Measurements from ENCODE around the gene ECT2L. TPM values are rescaled to one million over a fixed set of nuclear protein-coding genes. Genes with fewer than 3 reads are reported as not detected.
A peak's percentile ranks its signal among the peaks of the same experiment; 100 is the strongest.

ECT2L gene
- total RNA-seq, 1 experiment from 2014 or later: not detected

DNA sequence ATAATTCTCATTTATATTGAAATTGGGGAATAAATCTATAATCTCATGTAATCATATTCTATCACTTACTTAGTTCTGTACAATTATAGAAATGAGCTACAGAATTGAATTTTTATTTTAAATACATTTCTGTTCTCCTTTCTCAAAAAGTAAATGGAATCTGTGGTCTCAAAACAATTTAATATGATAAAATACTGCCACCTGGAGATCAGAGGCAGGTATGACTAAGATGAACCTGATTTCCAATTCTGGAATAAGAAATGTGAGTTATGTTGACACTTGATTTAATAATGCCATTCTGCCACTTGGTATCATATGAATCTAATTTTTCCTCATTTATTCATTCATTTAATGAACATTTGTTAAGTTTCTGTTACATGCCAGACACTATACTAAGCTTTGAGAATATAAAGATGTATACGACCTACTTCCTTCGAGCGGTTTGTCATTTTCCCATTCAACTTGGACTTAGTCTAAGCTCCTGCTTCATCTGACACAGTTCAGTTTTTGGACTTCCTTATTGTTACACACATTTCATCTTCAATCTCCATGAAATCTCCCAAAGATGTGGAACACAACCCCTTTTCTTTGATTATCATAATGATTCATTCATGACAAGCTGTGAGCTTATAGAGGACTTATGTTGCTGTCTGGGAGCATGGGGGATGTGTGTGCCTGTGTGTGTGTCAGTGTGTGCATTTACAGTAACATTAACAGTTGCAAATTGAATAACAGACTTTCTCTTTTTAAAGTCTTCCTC, 29.8 kb upstream of the ECT2L start:
- Histone ChIP-seq H3K4me3 (ENCODE audit: low read depth, low read length, poor library complexity, severe bottlenecking) (no peak overlapping the region), H3K4me1 (ENCODE audit: insufficient read depth, low read length, poor library complexity, severe bottlenecking) (no peaks in the 10 kb centered on the region), H3K36me3 (ENCODE audit: insufficient read depth, low read length, poor library complexity, severe bottlenecking) (no peaks in the 10 kb centered on the region), H3K27me3 (replicated peaks; ENCODE audit: insufficient read depth, low read depth, low read length, poor library complexity) (no peaks in the 10 kb centered on the region), H3K27ac (ENCODE audit: low read depth, low read length, poor library complexity, severe bottlenecking) (no peak overlapping the region), H3K9me3 (ENCODE audit: low read depth, low read length, poor library complexity, severe bottlenecking) (no peaks in the 10 kb centered on the region)
- no peak for TF ChIP-seq EZH2 (IDR thresholded peaks at IDR 0.05; ENCODE audit: borderline replicate concordance, low read depth, low read length, poor library complexity, severe bottlenecking)
- TF ChIP-seq, protein P1, sequence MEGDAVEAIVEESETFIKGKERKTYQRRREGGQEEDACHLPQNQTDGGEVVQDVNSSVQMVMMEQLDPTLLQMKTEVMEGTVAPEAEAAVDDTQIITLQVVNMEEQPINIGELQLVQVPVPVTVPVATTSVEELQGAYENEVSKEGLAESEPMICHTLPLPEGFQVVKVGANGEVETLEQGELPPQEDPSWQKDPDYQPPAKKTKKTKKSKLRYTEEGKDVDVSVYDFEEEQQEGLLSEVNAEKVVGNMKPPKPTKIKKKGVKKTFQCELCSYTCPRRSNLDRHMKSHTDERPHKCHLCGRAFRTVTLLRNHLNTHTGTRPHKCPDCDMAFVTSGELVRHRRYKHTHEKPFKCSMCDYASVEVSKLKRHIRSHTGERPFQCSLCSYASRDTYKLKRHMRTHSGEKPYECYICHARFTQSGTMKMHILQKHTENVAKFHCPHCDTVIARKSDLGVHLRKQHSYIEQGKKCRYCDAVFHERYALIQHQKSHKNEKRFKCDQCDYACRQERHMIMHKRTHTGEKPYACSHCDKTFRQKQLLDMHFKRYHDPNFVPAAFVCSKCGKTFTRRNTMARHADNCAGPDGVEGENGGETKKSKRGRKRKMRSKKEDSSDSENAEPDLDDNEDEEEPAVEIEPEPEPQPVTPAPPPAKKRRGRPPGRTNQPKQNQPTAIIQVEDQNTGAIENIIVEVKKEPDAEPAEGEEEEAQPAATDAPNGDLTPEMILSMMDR (conservative IDR thresholded peaks at IDR 0.05; ENCODE audit: low read depth, low read length): peak; percentile 70
- ChIA-PET POLR2A (ENCODE audit: low non-redundant PET) (no interaction called here), CTCF (interaction anchor here (1.3 to 1.5 kb wide), 2 partner anchors 172 to 650 kb away, joined by 3 to 6 read pairs; no protein-coding TSS in a partner anchor)
- intact Hi-C loops (cut with micrococcal nuclease; ENCODE audit: unreplicated experiment): loop anchor here (1.0 to 10.0 kb wide), 5 partner anchors 74 to 761 kb away; no protein-coding TSS in a partner anchor
- peak; percentile 61 for DNase-seq (ENCODE audit: low spot score)
- BruUV-seq (replicated peaks): no TSS peak

DNA sequence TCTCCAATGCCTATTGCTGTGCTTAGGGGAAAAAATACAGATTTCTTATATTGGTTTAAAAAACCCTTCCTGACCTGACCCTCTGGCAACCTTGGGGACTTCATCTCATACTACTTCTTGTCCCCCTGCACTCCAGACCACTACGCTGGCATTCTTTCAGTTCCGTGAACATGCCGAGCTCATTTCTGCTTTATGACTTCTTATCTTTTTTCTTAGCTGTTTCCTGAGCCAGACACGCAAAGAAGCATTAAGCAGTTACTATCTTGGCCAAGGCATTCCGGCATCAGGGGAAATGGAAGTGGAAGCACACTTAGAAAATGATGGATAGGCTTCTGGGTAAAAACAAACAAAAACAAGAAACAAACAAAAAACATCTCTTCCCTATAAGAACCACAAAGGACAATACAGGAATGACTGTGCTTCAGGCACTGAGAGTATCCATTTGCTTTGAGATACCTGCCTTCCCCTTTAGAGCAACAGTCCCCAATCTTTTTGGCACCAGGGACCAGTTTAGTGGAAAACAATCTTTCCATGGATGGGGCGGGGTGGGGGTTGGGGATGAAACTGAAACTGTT, 26.7 kb upstream of the ECT2L start:
- Histone ChIP-seq H3K27me3 (replicated peaks; ENCODE audit: insufficient read depth, low read depth, low read length, poor library complexity) (no peaks in the 10 kb centered on the region), H3K27ac (ENCODE audit: low read depth, low read length, poor library complexity, severe bottlenecking) (no peak overlapping the region), H3K36me3 (ENCODE audit: insufficient read depth, low read length, poor library complexity, severe bottlenecking) (no peaks in the 10 kb centered on the region), H3K4me3 (ENCODE audit: low read depth, low read length, poor library complexity, severe bottlenecking) (no peak overlapping the region), H3K4me1 (ENCODE audit: insufficient read depth, low read length, poor library complexity, severe bottlenecking) (peaks cover 3% of the 10 kb centered on the region), H3K9me3 (ENCODE audit: low read depth, low read length, poor library complexity, severe bottlenecking) (no peaks in the 10 kb centered on the region)
- TF ChIP-seq, protein P1 (conservative IDR thresholded peaks at IDR 0.05; ENCODE audit: low read depth, low read length): no peak
- no peak for TF ChIP-seq EZH2 (IDR thresholded peaks at IDR 0.05; ENCODE audit: borderline replicate concordance, low read depth, low read length, poor library complexity, severe bottlenecking)
- intact Hi-C loops (cut with micrococcal nuclease; ENCODE audit: unreplicated experiment): loop anchor here (5.0 to 10.0 kb wide), 3 partner anchors 77 to 764 kb away; no protein-coding TSS in a partner anchor
- ChIA-PET POLR2A (ENCODE audit: low non-redundant PET) (no interaction called here), CTCF (no interaction called here)
- DNase-seq (ENCODE audit: low spot score): no peak
- no TSS peak for BruUV-seq (replicated peaks)

DNA sequence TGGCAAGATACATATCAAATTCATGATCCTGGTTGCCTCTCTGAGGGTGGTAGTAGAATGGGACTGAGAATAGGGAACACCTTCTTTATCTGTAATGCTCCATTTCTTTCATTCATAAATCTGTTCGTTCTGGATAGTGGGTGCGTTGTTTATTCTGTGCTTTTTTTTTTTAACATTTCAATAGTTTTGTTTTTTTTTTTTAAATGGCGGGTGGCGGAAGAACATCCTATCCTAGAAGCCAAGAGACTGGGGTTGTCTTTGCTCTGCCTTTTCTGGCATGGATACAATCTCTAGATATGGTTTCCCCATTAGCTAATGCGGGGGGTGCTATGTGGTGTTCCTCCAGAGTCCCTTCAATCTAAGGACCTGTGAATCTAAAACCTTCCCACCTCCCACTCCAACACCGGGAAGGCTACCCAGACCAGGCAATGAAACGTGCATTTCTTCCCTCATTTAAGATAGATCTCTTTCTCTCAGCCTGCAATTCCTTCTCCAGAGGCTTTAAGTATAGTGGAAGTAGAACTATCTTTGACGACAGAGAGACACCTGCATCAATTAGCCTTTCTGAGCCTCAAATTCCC, 23.2 kb upstream of the ECT2L start:
- no peaks in the 10 kb centered on the region for H3K27me3 ChIP-seq (replicated peaks; ENCODE audit: insufficient read depth, low read depth, low read length, poor library complexity)
- TSS peak; percentile 81 for BruUV-seq (replicated peaks)
- H3K9me3 ChIP-seq (ENCODE audit: low read depth, low read length, poor library complexity, severe bottlenecking): no peaks in the 10 kb centered on the region
- intact Hi-C loops (cut with micrococcal nuclease; ENCODE audit: unreplicated experiment): loop anchor here (5.0 kb wide), 1 partner anchor 655 kb away; no protein-coding TSS in a partner anchor
- peak overlapping the region; percentile 75 for H3K4me3 ChIP-seq (ENCODE audit: low read depth, low read length, poor library complexity, severe bottlenecking)
- H3K27ac ChIP-seq (ENCODE audit: low read depth, low read length, poor library complexity, severe bottlenecking): peak overlapping the region; percentile 94
- peak; percentile 43 for DNase-seq (ENCODE audit: low spot score)
- no peak for TF ChIP-seq EZH2 (IDR thresholded peaks at IDR 0.05; ENCODE audit: borderline replicate concordance, low read depth, low read length, poor library complexity, severe bottlenecking)
- TF ChIP-seq, protein P1 (conservative IDR thresholded peaks at IDR 0.05; ENCODE audit: low read depth, low read length): no peak
- H3K36me3 ChIP-seq (ENCODE audit: insufficient read depth, low read length, poor library complexity, severe bottlenecking): no peaks in the 10 kb centered on the region
- H3K4me1 ChIP-seq (ENCODE audit: insufficient read depth, low read length, poor library complexity, severe bottlenecking): peaks cover 7% of the 10 kb centered on the region
- POLR2A ChIA-PET (ENCODE audit: low non-redundant PET): interaction anchor here (0.5 kb wide), 1 partner anchor 235 kb away, joined by 3 read pairs; no protein-coding TSS in a partner anchor
- CTCF ChIA-PET: no interaction called here
